NCI-H446 treated with DMSO at 0.1 percent for 48 hours (cell line): ENCODE data around the gene ETHE1.
A peak's percentile ranks its signal among the peaks of the same experiment; 100 is the strongest.

Experiments used
- DNase-seq: peaks from one replicate; lab custom pipeline; 2025; lab: John Stamatoyannopoulos, UW

Gene ETHE1

GRCh38 chr19:43489310-43489709 is 37.7 kb downstream of the ETHE1 start:
- no peak for DNase-seq

GRCh38 chr19:43488179-43488578 is 38.8 kb downstream of the ETHE1 start:
- no peak for DNase-seq

GRCh38 chr19:43486412-43486811 is 40.6 kb downstream of the ETHE1 start:
- DNase-seq: no peak

- DNase-seq: no peak
These were observed 41.0 kb downstream of the ETHE1 start for GRCh38 chr19:43485951-43486350.

- DNase-seq: no peak
These were observed 43.7 kb downstream of the ETHE1 start for GRCh38 chr19:43483281-43483680.

- no peak for DNase-seq
These were observed 44.8 kb downstream of the ETHE1 start for GRCh38 chr19:43482193-43482592.

GRCh38 chr19:43481701-43482100 is 45.3 kb downstream of the ETHE1 start:
- no peak for DNase-seq

- no peak for DNase-seq
These were observed 46.4 kb downstream of the ETHE1 start for GRCh38 chr19:43480574-43480973.

GRCh38 chr19:43479961-43480561 is 46.9 kb downstream of the ETHE1 start:
- DNase-seq: no peak

GRCh38 chr19:43479226-43479625 is 47.8 kb downstream of the ETHE1 start:
- DNase-seq: no peak

- no peak for DNase-seq
These were observed 48.7 kb downstream of the ETHE1 start for GRCh38 chr19:43478323-43478722.

- DNase-seq: no peak
These were observed 50.4 kb downstream of the ETHE1 start for GRCh38 chr19:43476606-43477005.

GRCh38 chr19:43474986-43475705 is 51.9 kb downstream of the ETHE1 start:
- DNase-seq: peak; percentile 77

- DNase-seq: no peak
These were observed 52.5 kb downstream of the ETHE1 start for GRCh38 chr19:43474487-43474886.

- no peak for DNase-seq
These were observed 55.9 kb downstream of the ETHE1 start for GRCh38 chr19:43471091-43471490.

GRCh38 chr19:43470288-43470687 is 56.7 kb downstream of the ETHE1 start:
- DNase-seq: no peak

GRCh38 chr19:43469160-43469480 is 57.9 kb downstream of the ETHE1 start:
- DNase-seq: no peak

GRCh38 chr19:43468354-43469159 is 58.4 kb downstream of the ETHE1 start:
- DNase-seq: no peak

GRCh38 chr19:43467730-43468129 is 59.3 kb downstream of the ETHE1 start:
- no peak for DNase-seq

GRCh38 chr19:43467276-43467675 is 59.7 kb downstream of the ETHE1 start:
- DNase-seq: no peak

GRCh38 chr19:43466793-43467192 is 60.2 kb downstream of the ETHE1 start:
- no peak for DNase-seq

- no peak for DNase-seq
These were observed 61.4 kb downstream of the ETHE1 start, which contains the start of gene LYPD3 for GRCh38 chr19:43465468-43466120. TSS of gene LYPD3 (minus strand) at chr19:43465608. CDS start at chr19:43465571, 37 bp downstream.
